NCI-H2029 treated with DMSO at 0.1 percent for 48 hours (cell line): Measurements from ENCODE around the gene NID2.

ENCODE experiments used
- DNase-seq: peaks from one replicate; lab custom pipeline; 2025; lab: John Stamatoyannopoulos, UW

NID2 gene

DNA sequence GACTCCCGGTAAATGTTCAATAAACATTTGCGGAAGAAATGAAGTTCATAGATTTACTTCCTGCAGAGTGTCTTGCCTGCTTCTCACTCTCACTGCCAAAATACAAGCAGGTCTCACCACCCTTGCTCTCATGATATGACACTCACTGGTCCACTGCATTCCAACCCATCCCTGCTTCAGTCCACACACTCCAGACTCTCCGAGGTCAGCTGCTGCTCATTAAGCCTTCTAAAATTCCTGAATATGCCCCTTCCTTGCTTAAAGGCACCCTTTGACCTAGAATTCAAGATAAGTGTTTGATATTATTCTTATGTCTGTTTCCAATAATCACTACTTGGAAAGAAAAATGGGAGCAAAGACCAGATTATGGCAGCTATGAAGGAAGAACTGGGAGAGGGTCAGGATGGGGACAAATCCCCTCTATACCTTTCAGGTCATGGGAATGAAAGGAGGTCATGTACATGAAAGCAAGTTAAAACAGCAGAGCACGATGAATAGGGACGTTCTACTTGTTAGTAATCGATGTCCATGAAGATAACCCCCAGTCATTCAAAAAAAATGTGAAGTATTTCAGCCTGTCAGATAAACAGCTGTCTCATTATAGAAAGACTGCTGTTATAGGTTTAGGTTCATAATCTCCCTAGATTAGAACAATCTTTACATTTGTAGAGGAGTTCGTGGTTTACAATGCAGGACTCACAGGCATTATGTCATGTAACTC lies 10.5 kb upstream of the NID2 start:
- no peak for DNase-seq

DNA sequence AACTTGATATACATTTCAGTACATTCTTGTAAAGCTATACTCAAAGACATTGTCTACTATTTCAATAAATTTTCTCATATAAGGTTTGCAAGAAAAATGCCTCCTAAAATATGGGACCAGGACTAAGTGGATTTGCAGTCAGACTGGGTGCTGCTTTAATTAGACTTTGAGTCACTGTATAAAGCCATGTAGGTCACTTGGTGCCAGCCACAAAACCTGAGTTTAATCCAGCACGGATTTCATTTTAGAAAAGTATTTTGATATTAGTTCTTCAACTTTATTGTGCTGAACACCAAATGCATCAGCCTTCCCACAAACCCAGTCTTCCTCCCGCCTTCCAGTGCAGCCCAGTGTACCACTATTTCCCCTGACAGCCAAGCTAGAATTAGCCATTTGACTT lies 9.9 kb upstream of the NID2 start:
- no peak for DNase-seq

DNA sequence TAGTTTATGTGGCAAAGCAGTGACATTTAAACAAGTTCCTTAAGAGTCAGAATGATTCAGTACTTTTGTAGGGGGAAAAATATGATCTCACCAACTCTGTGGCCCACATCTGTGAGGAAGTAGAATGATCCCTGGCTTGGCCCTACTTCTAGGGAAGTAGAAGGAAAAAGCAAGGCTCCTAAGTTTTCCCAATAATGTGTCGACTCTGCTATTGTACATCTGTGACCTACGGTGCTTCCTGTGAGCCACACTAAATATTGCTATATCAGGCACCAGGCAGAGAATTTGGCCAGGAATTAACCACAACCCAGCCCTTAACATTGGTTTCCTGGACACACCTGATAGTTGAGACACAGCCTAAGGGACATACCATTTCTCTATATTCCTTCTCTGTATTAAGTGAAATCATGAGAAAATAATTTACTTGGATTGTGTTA lies 9.3 kb upstream of the NID2 start:
- no peak for DNase-seq

DNA sequence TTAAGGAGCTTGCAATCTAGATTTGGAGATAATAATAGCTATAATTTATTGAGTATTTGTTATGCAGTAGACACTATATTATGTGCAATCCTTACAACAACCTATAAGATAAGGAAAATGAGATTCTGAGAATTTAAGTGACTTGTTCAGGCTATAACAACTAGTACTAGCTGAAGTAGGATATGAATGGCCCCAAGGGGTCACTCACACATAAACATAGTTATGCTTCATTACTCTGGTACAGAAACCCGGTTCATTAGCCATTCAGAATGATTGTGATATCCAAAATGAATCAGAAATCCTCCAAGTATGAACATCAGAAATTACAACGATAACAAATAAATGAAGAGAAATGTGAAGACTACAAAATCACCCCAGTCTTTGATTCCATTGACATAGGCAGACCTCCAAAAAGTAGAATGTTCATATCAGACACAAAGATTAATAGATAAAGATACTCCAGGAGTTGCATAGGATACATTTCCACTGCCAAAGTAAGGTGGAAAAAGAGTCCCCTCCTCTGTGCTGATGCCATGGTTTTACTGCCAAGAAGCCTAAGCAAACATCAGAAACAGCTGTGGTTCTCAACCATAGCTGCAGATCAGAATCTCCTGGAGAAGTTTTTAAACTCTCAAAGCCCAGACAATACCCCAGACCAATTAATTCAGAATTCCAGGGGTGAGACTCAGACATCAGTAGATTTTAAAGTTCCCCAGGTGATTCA lies 8.6 kb upstream of the NID2 start:
- DNase-seq, result no peak

DNA sequence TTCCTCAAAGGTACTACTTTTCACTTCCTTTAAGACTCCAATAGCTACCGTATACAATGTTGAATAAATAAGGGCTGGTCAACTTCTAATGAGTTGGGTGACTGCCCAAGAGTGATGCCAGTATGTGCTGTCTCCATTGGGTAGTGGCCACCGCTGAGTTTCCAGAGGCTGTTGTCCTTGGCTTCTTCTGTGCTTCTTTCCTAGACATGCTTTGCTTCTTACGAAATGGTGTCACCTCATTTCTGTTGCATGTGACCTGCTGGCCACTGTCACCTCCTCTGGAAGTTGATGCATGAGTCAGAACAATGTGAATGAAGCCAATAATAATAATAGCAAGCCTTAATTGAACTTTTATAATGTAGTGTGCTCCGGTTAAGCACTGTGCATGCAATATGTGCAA lies 7.5 kb upstream of the NID2 start:
- no peak for DNase-seq

DNA sequence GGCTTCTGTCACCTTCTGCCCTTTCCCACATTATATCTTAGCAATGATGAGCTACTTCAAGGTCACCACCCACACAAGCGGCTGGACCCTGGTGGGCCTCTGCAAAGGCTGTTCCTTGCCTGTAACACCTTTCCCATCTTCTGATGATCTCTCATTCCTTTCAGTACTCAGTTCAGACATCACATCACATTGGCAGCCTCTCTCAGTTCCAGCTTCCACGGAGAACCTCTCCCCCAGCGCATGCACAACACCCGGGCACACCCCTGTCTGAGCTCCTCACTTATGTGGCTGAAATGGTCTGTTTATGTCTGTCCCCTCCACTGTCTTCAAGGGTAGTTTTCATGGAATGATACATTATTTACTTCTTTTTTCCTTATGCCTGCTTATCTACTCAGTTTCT lies 6.5 kb upstream of the NID2 start:
- no peak for DNase-seq

DNA sequence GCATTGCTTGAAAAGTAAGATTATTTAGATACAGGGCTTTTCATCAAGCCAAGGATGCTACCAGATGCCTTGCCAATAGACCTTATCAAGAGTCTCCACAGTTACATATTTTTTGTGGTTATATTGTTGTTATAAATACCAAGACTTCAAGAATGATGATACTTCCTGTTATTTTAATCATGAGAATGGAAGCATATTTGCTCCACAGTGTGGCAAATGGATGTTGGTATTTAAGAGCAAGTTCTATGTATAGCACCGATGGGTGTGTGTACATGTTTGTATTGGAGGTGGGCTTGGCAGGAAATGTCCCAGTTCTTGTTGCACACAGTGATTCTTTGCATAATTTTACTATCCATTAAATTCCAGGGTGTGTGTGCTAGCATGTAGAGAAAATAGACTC lies 4.4 kb upstream of the NID2 start:
- DNase-seq, result no peak

DNA sequence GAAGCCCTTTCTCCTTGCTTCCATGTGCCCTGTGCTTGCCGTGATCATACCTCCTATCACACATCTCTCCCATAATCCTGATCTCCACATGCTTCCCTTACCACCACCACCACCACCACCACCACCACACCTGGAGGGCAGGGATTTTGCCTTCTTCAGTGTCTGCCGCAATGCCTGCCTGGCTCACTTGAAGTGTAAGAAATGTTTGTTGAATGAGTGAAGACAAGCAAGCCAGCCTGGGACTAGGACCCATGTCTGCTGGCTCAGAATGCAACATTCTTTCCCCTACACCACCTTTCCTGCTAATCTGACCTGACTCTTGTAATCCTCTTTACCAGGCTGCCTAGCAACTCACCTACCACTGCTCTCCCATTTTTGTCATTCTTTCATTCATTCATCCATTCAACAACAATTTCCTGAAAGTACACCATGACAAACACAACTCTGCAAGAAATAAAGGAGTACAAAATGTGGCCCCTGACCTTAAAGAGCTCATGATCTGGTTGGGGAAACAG lies 3.5 kb upstream of the NID2 start:
- no peak for DNase-seq

DNA sequence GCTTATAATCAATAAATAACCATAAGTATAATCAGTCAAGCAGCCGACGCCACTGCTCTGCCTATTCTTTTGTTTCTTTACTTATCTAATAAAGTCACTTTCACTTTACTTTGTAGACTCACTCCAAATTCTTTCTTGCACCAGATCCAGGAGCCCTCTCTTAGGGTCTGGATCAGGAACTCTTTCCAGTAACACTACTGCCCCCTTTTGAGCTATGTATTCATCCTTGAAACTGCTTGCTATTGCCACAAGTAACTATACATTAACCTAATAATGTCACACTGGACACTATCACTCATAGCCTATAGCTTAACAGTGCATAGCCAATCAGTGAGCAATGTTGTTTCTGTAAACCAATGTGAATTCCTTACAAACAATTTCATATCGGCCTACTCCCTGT lies 2.8 kb upstream of the NID2 start:
- DNase-seq, result no peak

DNA sequence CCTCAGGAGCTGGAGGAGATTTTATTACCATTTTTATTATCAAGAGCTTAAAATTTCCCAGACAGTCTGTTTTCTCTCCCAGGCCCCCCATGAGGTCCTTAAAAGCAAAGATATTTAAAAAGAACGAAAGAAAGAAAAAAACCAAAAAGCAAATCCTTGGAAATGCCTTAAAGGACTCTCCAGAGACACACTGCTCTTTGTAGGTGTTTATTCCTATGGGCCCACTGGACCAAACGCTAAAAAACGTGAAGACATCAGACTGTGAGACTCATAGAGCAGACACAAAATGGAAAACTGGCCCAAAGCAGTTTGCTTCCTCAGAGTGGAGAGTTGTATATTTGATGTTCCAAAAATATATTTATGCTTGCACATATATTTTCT lies 1.2 kb upstream of the NID2 start:
- DNase-seq, result no peak

DNA sequence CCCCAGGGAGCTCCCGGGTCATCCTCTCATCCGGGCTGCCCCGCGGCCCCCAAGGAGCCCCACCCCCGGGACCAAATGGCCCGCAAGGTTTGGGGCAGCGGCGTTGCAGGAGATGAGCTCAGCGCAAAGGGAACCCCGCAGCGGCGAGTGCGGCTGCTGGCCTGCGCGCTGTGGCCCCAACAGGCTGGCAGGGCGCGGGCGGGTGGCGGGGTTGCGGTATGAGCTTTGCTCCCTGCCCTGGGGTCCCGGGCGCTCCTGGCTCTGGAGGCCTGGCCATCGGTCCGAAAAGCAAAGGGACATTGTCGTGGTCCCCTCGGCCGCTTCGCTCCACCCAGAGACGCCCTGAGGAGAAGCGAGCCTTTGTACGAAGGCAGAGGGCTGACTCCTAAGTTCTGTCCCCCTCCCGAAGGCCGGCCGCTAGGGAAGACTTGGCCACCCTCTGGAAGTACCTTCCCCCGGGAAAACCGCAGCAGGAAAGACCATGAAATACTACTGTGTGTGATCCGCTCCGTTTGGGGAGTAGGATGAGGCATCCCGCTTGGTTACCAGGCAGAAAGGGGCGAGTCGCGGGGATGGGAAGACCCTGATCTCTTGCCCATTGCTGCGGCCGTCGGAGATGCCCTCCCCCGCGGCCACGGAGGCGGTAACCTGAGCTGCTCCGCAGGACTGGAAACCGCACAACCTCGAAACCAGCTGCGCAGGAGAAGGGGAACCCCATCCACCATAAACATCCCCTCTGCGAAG lies 620 bp upstream of the NID2 start:
- DNase-seq, result no peak

DNA sequence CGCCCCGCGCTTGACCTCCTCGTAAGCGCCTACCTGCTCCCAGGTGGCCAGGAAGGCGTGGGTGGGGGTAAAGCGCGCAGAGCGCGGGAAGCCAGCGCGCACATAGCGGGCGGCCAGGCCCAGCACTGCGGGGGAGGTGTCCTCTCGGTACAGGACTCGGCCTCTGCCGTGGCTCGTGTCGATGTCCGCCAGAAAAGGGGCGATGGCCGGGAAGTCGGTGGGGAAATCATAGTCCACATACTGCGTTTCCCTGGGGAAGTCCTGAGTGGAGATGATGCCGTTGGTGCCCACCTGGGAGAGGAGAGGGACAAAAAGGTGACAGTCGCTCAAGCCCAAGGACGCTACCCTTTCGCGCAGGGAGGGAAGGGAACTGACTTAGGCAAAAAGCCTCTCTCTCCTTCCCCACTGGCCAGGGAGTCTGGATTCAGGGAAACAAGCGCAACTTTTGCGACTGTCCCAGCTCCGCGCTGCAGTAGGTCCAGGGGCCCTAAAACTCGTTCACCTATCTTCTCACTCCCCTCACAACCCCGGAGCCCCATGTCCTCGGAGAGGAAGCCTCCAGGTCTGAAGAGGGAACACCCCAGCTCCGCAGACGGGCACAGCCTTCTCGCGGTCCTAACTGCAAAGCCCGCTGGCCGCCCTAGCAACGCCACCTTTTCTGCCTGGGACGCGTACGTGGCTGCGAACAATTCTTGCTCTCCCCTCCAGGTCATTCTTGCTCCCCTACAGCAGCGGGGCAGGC lies 815 bp downstream of the NID2 start:
- no peak for DNase-seq

DNA sequence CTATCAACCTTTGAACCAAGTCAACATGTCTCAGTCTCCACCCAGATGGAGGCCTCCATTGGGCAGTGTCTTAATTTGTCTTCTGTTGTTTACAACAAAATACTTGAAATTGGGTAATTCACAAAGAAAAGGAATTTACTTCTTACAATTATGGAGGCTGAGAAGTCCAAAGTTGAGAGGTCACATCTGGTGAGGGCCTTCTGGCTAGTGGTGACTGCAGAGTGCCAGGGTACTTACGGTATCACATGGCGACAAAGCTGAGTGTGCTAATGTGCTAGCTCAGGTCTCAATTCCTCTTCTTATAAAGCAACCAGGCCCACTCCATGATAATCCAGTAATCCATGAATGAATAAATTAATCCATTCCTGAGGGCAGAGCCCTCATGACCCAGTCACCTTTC lies 4.7 kb downstream of the NID2 start:
- no peak for DNase-seq

DNA sequence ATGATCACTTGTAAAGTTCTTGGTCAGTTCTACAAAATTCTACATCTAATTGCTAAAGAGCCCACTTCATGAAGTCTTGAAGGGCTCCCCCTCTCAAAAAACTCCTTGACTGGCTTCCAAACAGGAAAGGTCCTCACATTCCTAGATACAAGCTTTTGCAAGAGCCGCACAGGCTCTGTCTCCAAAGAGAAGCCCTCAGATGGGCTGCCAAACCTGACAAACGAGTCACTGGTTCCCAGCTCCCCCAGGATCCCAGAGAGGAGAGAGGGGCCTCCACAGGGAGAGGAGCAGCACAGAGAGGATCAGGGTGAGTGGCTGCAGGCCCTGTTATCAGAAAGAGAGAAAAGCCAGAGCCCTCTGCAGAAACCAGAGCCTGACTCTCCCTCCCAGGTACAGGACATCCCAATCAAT lies 5.8 kb downstream of the NID2 start:
- no peak for DNase-seq

DNA sequence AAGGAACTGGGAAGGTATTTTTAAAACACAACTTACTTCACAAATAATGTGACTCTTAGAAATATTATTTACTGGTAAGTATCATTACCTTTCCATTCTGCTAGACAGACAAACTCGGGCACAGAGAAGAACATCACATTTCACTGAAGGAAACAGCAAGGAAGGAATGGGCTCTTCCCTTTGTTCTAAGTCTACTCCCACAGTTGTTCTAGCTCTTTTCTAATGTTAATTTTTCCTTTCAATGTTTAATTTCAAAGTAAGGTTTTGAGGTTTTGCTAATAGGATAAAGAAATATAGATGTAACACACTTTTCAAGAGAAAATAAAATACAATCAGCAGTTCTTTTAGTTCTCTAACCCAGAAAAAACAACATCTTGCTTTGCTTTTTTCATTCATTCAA lies 7.0 kb downstream of the NID2 start:
- DNase-seq, result no peak

DNA sequence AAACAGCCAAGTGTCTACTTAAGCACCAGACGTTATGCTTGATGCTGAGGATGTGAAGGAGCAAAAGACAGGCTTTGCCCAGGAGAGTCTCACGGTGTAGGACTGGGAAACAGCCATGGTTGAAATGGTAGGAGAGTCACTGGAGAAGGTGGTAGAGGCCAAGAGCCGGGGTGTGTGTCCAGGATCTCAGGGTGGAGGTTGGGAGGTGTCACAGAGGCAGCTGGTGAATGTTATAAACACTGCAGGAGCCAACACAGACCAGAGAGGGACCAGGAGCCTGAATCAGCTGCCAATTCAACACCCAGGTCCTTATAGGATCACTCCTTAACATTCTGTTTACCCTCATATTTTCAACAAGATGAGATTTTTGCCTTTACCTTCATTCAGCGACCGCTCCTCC lies 7.5 kb downstream of the NID2 start:
- no peak for DNase-seq

DNA sequence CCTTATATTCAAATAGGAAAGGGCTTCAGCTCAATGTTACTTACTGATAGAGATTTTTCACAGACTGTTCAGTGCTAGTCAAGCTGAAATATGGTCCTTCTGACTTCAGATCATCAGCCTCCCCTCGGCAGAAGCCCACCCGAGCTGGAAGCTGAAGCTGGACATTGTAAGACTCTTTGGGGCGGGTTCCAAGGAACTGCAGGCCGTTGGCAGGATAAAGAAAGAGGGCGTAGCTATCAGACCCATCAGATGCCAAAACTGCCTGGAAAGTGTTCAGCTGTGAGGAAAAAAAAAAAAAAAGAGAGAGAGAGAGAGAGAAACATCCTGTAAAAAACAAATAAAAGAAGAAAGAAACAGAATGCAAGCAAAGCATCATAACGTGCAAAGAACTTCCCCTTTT lies 8.8 kb downstream of the NID2 start:
- no peak for DNase-seq

DNA sequence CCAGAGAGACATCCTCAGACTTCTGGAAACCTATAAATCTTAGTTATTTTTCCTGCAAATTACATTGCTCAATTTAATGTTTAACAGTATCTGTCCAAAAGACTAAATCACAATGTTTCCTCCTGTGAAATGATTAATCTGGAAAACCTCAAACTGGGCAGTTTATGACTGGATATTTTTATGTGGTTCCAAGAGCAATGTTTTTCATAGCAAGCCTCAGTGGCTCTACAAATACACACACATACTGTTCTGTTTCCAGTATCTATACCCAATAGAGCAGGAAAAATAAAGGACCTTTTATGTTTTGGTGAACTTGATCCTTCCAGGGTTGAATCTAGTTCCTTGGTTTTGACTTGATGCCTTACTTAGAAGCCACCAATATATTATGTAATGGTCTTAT lies 9.2 kb downstream of the NID2 start:
- DNase-seq, result no peak

DNA sequence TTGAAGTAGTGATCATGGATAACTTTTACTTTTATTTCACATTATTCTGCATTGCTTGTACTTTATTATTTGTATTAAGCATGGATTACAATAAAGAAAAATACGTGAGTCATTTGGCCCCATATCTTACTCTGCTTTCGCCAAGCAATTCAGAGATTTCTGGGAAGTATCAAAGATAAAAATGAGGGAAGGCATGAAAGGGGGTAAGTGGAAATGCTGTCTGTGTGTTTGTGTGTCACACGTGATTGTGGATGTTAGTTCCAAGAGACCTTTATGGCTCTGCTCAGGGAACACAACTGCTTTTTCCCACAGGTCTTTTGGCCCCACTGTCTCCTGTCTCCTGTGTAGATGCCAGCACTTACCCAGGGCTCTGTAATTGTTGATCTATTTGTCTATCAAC lies 10.5 kb downstream of the NID2 start:
- no peak for DNase-seq

DNA sequence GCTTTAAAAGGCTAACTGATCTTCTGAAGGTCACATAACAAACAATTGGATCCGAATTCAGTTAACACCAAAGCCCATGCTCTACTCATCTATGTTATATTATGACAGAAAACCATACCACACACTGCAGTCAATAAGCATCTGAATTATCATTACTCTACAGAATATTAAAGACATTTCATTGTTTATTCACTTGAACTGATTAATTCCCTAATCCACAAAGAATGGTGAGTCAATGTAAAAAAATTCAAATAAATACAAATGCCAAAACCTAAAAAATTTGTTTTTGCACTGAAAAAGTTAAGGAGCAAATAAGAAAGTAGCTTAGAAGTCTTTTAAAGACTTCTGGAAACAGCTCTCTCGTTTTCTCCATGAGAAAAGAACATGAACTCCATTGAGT lies 13.7 kb downstream of the NID2 start:
- no peak for DNase-seq

DNA sequence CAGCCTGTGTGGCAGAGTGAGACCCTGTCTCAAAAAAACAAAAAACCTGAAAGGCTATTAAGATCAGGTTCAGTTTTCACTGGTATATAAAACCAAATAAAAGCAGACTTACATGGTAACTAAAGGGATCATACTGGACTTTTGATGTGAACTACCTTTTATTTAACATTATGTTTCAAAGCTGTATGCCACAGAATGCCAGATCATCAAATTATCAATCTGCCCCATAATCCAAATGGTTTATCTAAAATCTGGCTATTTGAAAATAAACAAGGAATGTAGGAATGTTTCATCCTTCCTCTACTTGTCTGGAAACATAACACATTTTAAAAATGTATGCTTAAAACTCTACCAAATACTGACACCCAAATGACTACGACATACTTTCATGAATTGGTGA lies 14.2 kb downstream of the NID2 start:
- no peak for DNase-seq

DNA sequence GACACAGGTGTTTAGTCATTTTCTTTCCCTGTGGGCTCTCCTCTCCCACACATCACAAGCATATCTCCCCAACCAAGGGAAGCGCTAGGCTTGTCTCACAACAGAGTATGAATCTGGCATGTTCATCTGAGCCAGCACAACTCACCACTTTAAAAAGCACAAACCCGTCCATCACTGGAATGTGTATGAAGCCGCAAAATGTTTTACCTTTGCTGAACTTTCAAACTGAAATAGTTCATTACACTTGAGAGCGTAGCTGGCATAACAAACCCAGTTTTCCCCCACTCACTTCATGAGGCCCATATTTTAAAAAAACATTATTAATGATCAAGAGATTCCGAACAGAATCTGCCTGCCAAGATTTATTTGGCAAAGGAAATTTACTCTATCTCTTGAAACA lies 15.8 kb downstream of the NID2 start:
- DNase-seq, result no peak
